Kidney epithelial cell (primary cell): ENCODE measurements around the gene EPB41L2. TPM values are rescaled to one million over a fixed set of nuclear protein-coding genes. Genes with fewer than 3 reads are reported as not detected.

ENCODE experiments used
- DNase-seq: peaks from one replicate; pipeline ENCODE4 v3.0.0-alpha.2; 2010; ENCODE audit warnings: low read depth
- H3K27me3 ChIP-seq: 2 replicates; pipeline ENCODE4 v1.6.0; 2011; ENCODE audit warnings: low read length; ENCODE audit not compliant: control insufficient read depth, insufficient read depth
- H3K36me3 ChIP-seq: 2 replicates; pipeline ENCODE4 v1.5.1; 2011; ENCODE audit warnings: low read length; ENCODE audit not compliant: control insufficient read depth, insufficient read depth
- H3K4me3 ChIP-seq: 2 replicates; pipeline ENCODE4 v1.5.1; 2011; ENCODE audit warnings: low read depth, mild to moderate bottlenecking, control low read depth, low read length
- total RNA-seq: library from RNA; depleted of rRNA; stranded (reverse); fragments of >200 nt; gene quantifications from 2 replicates; pipeline ENCODE4 v1.2.3, GENCODE V29; 2015
- TF ChIP-seq, protein P1 (sequence below): IDR thresholded peaks from 2 replicates; pipeline ENCODE4 v1.5.1; 2011; ENCODE audit warnings: mild to moderate bottlenecking, moderate library complexity, low read length, control low read depth, inconsistent platforms; ENCODE audit not compliant: insufficient read depth, poor library complexity, severe bottlenecking

The EPB41L2 gene
- total RNA-seq, 1 donor from 2014 or later = 48.7 TPM

DNA sequence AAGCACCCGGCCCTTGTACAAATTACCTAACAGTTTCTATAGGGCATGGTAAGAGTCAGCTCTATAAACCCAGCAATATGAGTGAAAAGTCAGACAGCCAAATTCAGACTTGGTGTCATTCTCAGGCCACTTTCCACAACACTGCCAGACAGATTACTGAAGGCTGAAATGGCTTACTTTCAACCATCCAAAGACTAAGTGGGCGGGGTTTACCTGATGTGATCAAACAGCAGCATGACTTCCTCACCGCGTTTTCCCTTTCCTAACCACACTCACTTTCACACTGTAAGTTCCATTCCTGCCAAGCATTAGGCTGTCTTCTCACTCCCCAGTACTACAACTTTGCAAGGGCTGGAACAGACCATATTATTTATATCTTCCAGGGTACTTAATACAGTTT, 149.9 kb downstream of the EPB41L2 start:
- H3K4me3 ChIP-seq = no peak overlapping the region
- no peaks in the 10 kb centered on the region for H3K27me3 ChIP-seq
- no peak for DNase-seq
- TF ChIP-seq, protein P1, sequence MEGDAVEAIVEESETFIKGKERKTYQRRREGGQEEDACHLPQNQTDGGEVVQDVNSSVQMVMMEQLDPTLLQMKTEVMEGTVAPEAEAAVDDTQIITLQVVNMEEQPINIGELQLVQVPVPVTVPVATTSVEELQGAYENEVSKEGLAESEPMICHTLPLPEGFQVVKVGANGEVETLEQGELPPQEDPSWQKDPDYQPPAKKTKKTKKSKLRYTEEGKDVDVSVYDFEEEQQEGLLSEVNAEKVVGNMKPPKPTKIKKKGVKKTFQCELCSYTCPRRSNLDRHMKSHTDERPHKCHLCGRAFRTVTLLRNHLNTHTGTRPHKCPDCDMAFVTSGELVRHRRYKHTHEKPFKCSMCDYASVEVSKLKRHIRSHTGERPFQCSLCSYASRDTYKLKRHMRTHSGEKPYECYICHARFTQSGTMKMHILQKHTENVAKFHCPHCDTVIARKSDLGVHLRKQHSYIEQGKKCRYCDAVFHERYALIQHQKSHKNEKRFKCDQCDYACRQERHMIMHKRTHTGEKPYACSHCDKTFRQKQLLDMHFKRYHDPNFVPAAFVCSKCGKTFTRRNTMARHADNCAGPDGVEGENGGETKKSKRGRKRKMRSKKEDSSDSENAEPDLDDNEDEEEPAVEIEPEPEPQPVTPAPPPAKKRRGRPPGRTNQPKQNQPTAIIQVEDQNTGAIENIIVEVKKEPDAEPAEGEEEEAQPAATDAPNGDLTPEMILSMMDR = no peak
- H3K36me3 ChIP-seq = no peaks in the 10 kb centered on the region

DNA sequence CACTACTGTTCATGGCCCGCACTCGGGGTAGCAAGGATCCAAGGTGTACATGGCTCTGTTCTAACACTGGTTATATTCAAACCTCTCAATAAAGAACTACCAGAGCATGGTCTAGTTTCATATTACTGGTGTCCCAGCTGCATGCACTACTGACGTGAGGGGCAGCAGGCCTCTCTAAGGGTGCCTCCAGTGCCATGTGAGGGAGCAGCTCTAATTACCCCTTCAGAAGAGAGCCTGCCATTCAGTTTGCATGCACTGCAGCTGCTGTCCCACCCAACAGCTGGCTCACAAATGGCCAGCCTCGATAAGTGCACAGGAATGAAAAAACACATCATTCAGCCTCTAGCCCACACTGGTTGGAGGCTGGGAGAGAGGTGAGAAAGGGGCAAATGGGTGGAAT, 150.6 kb downstream of the EPB41L2 start:
- no peak overlapping the region for H3K4me3 ChIP-seq
- DNase-seq = no peak
- TF ChIP-seq, protein P1 = no peak
- no peaks in the 10 kb centered on the region for H3K27me3 ChIP-seq
- H3K36me3 ChIP-seq = no peaks in the 10 kb centered on the region

DNA sequence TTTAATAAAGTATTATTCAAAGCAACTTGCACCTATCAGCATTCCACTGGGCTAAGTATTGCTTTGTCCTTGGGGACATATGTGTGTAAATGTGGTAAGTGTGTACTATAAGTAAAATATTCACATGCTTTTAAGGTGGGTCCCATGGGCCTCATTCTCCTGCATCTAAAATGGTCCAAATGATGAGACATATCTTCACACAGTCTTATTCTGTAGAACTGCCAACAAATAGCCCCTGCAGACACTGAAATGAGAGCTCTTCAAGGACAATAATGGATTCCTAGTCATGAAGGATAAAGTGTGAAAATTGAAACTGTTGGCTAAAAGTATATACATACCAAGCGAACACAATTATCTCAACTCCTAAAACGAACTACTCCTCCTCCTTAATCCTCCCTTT, 154.1 kb downstream of the EPB41L2 start:
- Histone ChIP-seq H3K36me3 (no peaks in the 10 kb centered on the region), H3K27me3 (no peaks in the 10 kb centered on the region), H3K4me3 (no peak overlapping the region)
- DNase-seq = no peak
- TF ChIP-seq, protein P1 = no peak

DNA sequence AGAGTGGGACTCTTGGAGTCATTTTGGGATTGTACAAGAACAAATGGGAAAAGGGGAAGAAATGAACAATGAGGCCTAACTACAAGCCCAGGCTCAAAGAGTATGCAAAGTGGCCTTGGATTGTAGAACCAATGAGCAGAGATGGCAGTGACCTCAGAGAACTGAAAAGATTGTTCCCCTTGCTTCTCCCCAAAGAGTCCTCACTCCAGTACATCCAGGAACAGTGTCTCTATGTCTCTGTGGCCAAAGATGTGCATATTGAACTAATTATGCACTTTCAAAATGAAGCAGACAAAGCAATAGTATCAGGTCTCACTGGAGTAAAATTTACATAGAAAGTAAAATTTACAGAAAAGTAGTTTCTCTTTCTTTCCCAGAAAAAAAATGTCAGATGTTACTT, 154.9 kb downstream of the EPB41L2 start:
- Histone ChIP-seq H3K4me3 (no peak overlapping the region), H3K27me3 (no peaks in the 10 kb centered on the region), H3K36me3 (no peaks in the 10 kb centered on the region)
- no peak for DNase-seq
- TF ChIP-seq, protein P1 = no peak

DNA sequence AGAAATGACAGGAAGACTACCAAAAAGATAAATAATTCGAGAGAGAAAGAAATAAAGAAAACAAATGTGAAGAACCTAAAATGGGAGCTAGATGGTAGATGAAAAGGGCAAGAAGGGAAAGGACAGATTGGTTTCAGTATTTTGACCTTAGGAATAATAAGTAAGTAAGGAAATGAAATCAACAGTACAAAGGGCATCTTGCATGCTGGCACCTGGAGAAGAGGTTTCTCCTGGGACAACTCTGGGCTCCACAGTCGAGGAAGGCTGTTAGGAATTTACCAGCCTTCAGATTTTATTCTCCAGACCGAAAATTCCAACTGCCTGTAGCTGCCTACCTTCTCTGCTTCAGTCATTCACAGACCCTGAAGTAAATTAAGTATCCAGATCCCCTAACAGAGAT, 155.4 kb downstream of the EPB41L2 start:
- TF ChIP-seq, protein P1 = no peak
- no peaks in the 10 kb centered on the region for H3K27me3 ChIP-seq

DNA sequence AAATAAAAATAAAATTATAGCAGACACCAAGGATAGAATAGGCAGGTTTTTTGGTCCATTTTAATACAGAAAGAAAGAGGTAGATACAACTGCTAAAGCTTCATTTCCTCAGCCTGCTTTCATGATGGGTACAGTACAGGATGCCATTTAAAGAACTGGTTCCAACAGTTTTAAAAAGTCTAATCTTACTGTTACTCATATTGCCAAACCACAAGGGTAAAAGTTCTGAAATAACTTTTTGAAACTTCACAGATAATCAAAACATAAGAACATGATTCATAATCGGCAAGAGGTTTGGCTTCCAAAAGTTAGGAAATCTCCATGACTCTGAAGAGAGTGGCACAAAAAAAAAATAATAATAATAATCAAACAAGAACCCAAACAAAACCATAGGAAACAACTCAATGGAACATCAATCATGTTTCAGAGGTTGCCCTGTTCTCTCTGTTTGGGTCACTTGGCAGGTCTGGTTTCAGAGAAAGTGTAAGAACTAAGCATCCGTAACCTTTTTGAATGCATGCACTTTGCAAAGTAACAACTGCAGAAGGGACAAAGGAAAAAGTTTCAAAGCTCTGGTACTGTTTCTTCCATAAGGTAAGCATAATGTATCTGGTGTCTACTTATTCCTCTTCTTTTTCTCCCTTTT, 156.2 kb downstream of the EPB41L2 start:
- Histone ChIP-seq H3K4me3 (no peak overlapping the region), H3K36me3 (no peaks in the 10 kb centered on the region), H3K27me3 (no peaks in the 10 kb centered on the region)
- no peak for DNase-seq
- TF ChIP-seq, protein P1 = no peak

More for the DNA sequence above, 155.4 kb downstream of the EPB41L2 start:
- no peak for DNase-seq
- Histone ChIP-seq H3K4me3 (no peak overlapping the region), H3K36me3 (no peaks in the 10 kb centered on the region)
